ENCODE results near the gene HAUS7. TPM values are rescaled to one million over a fixed set of nuclear protein-coding genes. Genes with fewer than 3 reads are reported as not detected.

HAUS7 gene
- total and polyA plus RNA-seq, 2 of the 8 experiments (the other 6 are each of a cell fraction or from before 2014, with no cell fraction given): 45.4 to 54.0 TPM

DNA sequence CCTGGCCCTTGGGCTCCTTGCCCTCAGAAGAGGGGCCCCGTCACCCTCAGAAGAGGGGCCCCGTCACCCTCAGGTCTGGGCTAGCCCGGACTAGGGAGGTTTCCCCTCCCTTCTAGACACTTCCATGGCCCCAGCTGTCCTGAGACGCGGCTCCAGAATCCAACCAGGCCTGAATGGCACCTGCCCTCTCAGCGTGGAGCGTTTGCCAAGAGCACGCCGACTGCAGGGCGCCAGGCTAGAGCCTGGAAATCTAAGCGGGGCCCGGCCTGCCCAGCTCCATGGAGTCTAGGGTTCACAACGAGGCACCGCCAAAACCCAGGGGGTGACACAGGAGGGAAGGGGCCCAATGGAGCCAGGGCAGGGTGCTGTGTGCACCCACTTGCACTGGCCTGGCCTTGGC is 39.2 kb upstream of the HAUS7 start (continued):
- TF ChIP-seq, protein P1, sequence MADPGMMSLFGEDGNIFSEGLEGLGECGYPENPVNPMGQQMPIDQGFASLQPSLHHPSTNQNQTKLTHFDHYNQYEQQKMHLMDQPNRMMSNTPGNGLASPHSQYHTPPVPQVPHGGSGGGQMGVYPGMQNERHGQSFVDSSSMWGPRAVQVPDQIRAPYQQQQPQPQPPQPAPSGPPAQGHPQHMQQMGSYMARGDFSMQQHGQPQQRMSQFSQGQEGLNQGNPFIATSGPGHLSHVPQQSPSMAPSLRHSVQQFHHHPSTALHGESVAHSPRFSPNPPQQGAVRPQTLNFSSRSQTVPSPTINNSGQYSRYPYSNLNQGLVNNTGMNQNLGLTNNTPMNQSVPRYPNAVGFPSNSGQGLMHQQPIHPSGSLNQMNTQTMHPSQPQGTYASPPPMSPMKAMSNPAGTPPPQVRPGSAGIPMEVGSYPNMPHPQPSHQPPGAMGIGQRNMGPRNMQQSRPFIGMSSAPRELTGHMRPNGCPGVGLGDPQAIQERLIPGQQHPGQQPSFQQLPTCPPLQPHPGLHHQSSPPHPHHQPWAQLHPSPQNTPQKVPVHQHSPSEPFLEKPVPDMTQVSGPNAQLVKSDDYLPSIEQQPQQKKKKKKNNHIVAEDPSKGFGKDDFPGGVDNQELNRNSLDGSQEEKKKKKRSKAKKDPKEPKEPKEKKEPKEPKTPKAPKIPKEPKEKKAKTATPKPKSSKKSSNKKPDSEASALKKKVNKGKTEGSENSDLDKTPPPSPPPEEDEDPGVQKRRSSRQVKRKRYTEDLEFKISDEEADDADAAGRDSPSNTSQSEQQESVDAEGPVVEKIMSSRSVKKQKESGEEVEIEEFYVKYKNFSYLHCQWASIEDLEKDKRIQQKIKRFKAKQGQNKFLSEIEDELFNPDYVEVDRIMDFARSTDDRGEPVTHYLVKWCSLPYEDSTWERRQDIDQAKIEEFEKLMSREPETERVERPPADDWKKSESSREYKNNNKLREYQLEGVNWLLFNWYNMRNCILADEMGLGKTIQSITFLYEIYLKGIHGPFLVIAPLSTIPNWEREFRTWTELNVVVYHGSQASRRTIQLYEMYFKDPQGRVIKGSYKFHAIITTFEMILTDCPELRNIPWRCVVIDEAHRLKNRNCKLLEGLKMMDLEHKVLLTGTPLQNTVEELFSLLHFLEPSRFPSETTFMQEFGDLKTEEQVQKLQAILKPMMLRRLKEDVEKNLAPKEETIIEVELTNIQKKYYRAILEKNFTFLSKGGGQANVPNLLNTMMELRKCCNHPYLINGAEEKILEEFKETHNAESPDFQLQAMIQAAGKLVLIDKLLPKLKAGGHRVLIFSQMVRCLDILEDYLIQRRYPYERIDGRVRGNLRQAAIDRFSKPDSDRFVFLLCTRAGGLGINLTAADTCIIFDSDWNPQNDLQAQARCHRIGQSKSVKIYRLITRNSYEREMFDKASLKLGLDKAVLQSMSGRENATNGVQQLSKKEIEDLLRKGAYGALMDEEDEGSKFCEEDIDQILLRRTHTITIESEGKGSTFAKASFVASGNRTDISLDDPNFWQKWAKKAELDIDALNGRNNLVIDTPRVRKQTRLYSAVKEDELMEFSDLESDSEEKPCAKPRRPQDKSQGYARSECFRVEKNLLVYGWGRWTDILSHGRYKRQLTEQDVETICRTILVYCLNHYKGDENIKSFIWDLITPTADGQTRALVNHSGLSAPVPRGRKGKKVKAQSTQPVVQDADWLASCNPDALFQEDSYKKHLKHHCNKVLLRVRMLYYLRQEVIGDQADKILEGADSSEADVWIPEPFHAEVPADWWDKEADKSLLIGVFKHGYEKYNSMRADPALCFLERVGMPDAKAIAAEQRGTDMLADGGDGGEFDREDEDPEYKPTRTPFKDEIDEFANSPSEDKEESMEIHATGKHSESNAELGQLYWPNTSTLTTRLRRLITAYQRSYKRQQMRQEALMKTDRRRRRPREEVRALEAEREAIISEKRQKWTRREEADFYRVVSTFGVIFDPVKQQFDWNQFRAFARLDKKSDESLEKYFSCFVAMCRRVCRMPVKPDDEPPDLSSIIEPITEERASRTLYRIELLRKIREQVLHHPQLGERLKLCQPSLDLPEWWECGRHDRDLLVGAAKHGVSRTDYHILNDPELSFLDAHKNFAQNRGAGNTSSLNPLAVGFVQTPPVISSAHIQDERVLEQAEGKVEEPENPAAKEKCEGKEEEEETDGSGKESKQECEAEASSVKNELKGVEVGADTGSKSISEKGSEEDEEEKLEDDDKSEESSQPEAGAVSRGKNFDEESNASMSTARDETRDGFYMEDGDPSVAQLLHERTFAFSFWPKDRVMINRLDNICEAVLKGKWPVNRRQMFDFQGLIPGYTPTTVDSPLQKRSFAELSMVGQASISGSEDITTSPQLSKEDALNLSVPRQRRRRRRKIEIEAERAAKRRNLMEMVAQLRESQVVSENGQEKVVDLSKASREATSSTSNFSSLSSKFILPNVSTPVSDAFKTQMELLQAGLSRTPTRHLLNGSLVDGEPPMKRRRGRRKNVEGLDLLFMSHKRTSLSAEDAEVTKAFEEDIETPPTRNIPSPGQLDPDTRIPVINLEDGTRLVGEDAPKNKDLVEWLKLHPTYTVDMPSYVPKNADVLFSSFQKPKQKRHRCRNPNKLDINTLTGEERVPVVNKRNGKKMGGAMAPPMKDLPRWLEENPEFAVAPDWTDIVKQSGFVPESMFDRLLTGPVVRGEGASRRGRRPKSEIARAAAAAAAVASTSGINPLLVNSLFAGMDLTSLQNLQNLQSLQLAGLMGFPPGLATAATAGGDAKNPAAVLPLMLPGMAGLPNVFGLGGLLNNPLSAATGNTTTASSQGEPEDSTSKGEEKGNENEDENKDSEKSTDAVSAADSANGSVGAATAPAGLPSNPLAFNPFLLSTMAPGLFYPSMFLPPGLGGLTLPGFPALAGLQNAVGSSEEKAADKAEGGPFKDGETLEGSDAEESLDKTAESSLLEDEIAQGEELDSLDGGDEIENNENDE (IDR thresholded peaks at IDR 0.05; ENCODE audit: insufficient replicate concordance, low read length): no peak
- TF ChIP-seq RBBP5 (IDR thresholded peaks at IDR 0.05; ENCODE audit: borderline replicate concordance, low read depth, low read length) (no peak), CEBPB (IDR thresholded peaks at IDR 0.05; ENCODE audit: low read depth, low read length) (no peak)
- TF ChIP-seq, protein P2, sequence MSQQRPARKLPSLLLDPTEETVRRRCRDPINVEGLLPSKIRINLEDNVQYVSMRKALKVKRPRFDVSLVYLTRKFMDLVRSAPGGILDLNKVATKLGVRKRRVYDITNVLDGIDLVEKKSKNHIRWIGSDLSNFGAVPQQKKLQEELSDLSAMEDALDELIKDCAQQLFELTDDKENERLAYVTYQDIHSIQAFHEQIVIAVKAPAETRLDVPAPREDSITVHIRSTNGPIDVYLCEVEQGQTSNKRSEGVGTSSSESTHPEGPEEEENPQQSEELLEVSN (IDR thresholded peaks at IDR 0.05): no peak
